ENCODE results near the gene PAX1. TPM values are rescaled to one million over a fixed set of nuclear protein-coding genes. Genes with fewer than 3 reads are reported as not detected.

PAX1 gene
- total RNA-seq, 1 donor from 2014 or later: not detected

GRCh38 chr20:21719592-21720214, 14.2 kb downstream of the PAX1 start:
- Mint-ChIP-seq H3K27ac (no peak overlapping the region), H3K4me1 (no peaks in the 10 kb centered on the region), H3K4me3 (no peak overlapping the region), H3K27me3 (ENCODE audit: low read depth) (peaks cover 50% of the 10 kb centered on the region), H3K36me3 (no peaks in the 10 kb centered on the region), H3K9me3 (no peaks in the 10 kb centered on the region)
- peak in 1 of 2 experiments; percentile 79 for DNase-seq (ENCODE audit: low spot score in 2 of 2, unreplicated experiment in 2 of 2)
- TF ChIP-seq CTCF (IDR thresholded peaks at IDR 0.05; ENCODE audit: unreplicated experiment): peak; percentile 97

GRCh38 chr20:21725892-21726291, 20.4 kb downstream of the PAX1 start:
- no peak for TF ChIP-seq CTCF (IDR thresholded peaks at IDR 0.05; ENCODE audit: unreplicated experiment)
- no peaks in the 10 kb centered on the region for H3K27me3 Mint-ChIP-seq (ENCODE audit: low read depth)

GRCh38 chr20:21729316-21729715, 23.9 kb downstream of the PAX1 start:
- H3K9me3 Mint-ChIP-seq: peaks cover 4% of the 10 kb centered on the region
- H3K4me1 Mint-ChIP-seq: peaks cover 13% of the 10 kb centered on the region
- DNase-seq (ENCODE audit: low spot score in 2 of 2, unreplicated experiment in 2 of 2): no peak
- TF ChIP-seq CTCF (IDR thresholded peaks at IDR 0.05; ENCODE audit: unreplicated experiment): no peak
- no peaks in the 10 kb centered on the region for H3K27me3 Mint-ChIP-seq (ENCODE audit: low read depth)
- H3K27ac Mint-ChIP-seq: no peak overlapping the region
- no peaks in the 10 kb centered on the region for H3K36me3 Mint-ChIP-seq
- H3K4me3 Mint-ChIP-seq: no peak overlapping the region

More at GRCh38 chr20:21725892-21726291, 20.4 kb downstream of the PAX1 start:
- Mint-ChIP-seq H3K4me3 (no peak overlapping the region), H3K36me3 (no peaks in the 10 kb centered on the region), H3K9me3 (no peaks in the 10 kb centered on the region), H3K27ac (peak overlapping the region; percentile 72), H3K4me1 (peaks cover 13% of the 10 kb centered on the region)
- DNase-seq (ENCODE audit: low spot score in 2 of 2, unreplicated experiment in 2 of 2): peak in 1 of 2 experiments; percentile 39

GRCh38 chr20:21739161-21739560, 33.7 kb downstream of the PAX1 start:
- H3K4me3 Mint-ChIP-seq: no peak overlapping the region
- no peaks in the 10 kb centered on the region for H3K36me3 Mint-ChIP-seq
- no peak overlapping the region for H3K27ac Mint-ChIP-seq
- no peak for TF ChIP-seq CTCF (IDR thresholded peaks at IDR 0.05; ENCODE audit: unreplicated experiment)
- H3K27me3 Mint-ChIP-seq (ENCODE audit: low read depth): peaks cover 2% of the 10 kb centered on the region
- no peak for DNase-seq (ENCODE audit: low spot score in 2 of 2, unreplicated experiment in 2 of 2)
- H3K4me1 Mint-ChIP-seq: peaks cover 5% of the 10 kb centered on the region
- H3K9me3 Mint-ChIP-seq: peaks cover 33% of the 10 kb centered on the region

- Mint-ChIP-seq H3K36me3 (no peaks in the 10 kb centered on the region), H3K4me3 (no peak overlapping the region)
- no peak for DNase-seq (ENCODE audit: low spot score in 2 of 2, unreplicated experiment in 2 of 2)
These were observed 34.2 kb downstream of the PAX1 start for GRCh38 chr20:21739682-21740081.

More at GRCh38 chr20:21739682-21740081, 34.2 kb downstream of the PAX1 start:
- no peak for TF ChIP-seq CTCF (IDR thresholded peaks at IDR 0.05; ENCODE audit: unreplicated experiment)
- peaks cover 29% of the 10 kb centered on the region for H3K9me3 Mint-ChIP-seq
- H3K27me3 Mint-ChIP-seq (ENCODE audit: low read depth): peaks cover 2% of the 10 kb centered on the region
- H3K4me1 Mint-ChIP-seq: peaks cover 5% of the 10 kb centered on the region
- no peak overlapping the region for H3K27ac Mint-ChIP-seq

Data from mesothelial cell of epicardium (in vitro differentiated cells).